Activated gamma-delta T cell (primary cell): ENCODE data around the gene ROCK2.
"Not testable (repeated sequence)": the region's sequence is repeated elsewhere in the genome, so short reads cannot be mapped to it uniquely, and the experiment has no call there.

ENCODE experiments used
- DNase-seq: peaks from one replicate; lab custom pipeline; 2025; lab: John Stamatoyannopoulos, UW

ROCK2 gene

DNA sequence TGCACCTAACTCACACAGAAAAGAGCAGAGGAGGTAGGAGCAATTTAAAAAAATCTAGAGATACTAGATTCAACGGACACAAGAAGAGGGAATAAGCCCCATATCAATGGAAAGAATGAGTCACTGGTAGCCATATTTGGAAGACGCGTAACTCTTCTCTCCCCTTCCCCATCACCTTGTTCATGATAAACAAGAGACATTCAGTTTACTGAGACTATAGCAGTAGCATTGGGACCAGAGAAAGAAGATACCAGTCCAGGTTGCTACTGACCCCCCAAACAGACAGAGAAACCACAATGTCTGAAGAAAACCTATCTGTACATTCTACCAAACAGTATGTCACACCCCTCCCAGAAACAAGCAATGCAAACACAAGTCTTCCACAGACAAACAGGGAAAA, 108.1 kb downstream of the ROCK2 start:
- DNase-seq = no peak

DNA sequence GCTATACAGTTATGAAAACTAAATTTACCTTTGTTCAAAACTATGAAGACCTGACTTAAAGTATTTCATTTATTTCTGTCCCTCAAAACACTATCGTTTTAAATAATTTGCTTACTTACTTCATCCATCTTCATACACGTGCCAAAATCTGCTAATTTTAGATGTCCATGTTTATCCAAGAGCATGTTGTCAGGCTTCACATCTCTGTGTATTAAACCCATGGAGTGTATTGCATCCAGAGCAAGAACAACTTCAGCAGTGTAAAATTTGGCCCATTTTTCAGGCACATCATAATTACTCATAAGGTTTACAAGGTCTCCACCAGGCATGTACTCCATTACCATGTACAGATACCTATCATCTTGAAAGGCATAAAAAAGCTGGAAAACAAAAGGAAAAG, 108.9 kb downstream of the ROCK2 start:
- no peak for DNase-seq

DNA sequence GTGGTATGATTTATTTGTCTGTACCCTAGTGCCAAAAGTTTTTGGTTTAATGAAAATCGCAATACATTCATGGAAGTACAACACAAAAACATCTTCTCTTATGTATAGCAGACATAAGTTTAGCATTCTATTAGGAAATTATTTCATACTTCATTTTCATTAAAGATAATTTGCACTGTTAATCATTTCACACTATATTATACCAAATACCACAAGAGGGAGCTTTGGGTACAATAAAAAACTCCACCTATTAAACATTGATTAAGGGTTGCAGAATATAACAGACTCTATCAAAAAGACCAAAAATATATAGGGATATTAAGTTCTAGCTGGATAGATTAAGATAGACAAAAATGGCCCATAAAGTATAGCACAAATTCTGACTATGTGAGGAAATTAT, 110.1 kb downstream of the ROCK2 start:
- no peak for DNase-seq

DNA sequence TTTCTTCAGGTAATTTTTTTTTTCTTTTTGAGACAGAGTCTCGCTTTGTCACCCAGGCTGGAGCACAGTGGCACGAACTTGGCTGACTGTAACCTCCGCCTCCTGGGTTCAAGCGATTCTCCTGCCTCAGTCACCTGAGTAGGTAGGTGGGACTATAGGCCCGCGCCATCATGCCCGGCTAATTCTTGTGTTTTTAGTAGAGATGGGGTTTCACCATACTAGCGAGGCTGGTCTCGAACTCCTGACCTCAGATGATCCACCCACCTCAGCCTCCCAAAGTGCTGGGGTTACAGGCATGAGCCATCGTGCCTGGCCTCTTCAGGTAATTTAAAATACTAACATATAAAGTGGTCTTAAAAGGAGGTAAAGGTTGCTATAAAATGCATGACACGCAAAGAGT, 113.2 kb downstream of the ROCK2 start:
- DNase-seq = not testable (repeated sequence)

DNA sequence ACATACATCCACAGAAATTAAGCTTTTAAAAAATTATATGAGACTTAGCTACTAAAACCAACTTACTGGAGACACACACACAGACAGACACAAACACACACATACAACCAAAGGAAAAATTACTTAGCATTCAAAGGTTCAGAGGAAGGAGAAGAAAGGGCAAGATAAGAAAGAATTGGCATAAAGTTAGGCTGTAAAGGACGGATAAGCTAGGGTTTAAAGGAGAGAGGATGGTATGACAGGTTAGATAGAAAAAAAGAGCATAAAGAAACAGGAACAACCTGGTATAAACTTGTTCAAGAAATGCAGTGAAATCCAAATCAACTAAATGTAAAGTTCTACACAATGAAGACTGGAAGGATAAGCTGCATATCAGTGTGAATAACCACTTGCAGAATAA, 115.7 kb downstream of the ROCK2 start:
- DNase-seq = no peak

DNA sequence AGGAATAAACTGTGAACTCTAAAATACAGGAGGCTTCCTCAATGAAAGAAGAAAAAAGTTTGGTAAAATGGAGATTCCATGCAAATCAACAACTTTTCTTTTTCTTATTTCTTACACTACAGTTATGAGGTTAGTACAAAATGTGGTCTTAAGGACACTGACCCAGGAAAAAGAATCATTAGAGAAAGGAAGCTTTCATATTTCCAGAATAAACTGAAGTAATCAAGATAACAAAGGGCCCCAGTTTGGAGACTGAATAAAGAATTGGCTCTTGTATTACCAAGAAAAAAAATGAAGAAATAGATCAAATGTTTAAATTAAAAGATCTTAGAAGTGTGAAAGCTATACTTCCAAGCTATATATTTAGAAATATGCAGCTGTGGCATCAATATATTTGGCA, 116.8 kb downstream of the ROCK2 start:
- no peak for DNase-seq

DNA sequence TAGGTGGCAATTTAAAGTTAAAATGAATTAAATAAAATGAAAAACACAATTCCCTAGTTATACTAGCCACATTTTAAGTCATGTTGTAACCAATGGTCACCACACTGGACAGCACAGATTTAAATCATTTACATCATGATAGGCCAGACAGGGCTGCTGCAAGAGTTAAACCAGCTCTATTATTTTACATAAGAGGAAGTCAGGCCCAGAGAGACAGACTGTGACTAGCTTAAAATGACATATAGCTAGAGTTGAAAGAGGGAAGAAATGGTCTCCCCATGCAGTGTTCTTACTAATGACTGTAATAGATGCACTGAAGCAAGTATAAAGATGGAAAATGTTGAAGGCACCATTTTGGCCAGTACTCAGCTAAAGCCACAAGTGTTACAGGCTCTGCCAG, 119.5 kb downstream of the ROCK2 start:
- no peak for DNase-seq

DNA sequence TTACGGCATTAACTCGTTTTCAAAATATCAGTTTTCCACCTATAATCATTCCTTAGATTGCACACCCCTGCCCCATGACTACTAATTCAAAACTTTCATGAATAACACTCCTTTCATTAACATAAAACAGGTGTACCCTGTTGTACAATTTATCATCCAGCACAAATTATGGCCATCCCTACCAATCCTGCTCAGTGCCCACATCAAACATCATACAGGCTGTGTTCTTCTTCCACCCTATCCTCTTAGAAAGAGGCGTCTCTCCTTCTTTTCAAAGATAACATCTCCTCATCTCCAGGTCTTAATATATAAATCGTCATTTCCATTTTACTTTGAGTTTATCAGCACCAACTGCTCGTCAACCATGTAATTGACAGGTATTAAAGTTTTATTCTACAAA, 121.6 kb downstream of the ROCK2 start:
- no peak for DNase-seq

DNA sequence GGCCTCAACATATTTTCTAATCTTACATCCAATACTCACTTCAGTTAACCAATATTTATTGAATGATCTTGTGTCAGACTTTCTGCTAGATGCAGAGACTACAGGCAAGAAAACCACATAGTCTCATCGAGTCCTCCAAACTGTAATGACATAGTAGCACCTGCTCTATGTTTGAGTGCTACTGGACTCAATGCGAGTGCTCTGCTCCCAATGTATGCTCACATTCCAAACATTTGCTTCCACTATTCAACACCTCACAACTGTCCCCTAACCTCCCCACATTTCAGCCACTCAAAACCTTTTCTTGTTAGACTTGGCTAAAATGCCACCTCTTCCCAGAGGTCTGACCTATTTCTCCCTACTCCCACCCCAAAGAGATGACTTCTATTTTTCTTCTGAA, 124.0 kb downstream of the ROCK2 start:
- no peak for DNase-seq

DNA sequence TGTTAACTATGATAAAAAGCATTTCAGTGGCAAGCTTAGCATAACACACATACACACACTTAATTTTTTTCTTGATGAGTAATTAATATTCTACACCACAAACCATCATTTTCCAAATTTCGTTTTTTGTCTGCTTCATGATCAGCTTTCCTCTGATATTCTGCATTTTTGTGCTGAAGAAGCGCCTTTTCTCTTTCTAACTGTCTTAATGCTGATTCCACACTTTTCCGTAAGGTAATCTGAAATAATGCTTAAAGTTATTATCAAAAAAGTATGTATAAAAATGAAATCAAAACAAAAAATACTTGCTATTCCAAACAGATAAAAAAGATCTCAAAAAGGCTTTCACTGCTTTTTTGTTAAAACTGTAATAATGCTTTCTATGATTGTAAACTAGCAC, 129.0 kb downstream of the ROCK2 start:
- DNase-seq = no peak

DNA sequence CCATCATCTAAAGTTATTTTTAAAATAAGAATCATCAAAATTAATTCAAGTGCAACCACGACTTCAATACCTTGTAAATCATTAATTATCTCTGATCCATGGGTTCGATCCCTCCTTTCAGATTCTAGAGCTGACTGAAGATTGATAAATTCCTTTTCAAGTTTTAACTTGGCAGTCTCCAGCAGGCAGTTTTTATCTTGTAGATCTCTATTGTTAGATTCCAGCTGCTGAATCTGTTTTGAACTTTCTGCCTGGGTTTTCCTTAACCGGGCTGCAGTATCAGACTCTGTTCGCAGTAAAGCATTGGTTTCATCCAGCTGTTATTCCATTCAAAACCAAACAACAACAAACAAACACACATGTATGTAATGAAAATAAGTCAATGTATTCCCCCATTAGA, 129.7 kb downstream of the ROCK2 start:
- DNase-seq = no peak

DNA sequence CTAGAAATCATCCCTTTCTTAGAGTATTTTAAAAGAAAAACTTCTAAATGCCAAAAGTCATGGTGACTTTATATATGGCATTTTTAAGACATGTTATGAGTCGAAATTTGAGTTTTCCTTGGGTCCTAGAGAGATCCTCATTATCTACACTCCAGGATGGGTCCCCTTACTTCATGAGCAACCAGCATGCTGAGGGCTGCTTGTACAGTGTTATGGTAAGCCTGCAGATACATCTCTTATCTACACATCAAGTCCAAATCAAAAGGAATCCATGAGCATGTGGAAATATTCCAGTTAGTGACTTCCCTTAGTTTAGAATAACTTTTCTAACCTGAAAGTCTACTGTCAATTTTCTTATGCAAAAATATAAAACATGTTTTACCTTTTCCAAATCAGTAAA, 130.5 kb downstream of the ROCK2 start:
- no peak for DNase-seq

DNA sequence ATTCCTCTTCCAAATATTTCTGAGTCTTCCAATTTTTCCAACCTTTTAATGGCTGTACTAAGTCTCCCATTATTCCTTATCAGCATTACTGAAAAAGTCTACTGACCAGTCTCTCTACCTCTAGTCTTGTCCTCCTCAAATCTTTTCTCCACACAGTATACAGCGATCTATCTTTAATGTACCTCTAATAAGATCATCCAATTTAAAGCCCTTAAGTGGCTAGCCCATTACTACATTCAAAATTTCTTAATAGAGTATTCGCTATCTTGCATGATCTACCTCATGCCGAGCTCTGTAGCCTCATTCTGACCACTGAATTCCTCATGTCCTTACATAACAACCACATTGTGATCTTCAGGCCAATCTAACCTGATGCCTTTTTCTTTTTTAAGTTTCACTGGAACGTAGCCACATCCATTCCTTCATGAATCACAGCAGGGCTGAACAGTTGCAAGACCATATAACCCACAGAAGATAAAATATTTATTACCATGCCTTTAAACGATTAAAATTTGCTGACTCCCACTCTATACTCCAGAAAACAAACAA, 131.3 kb downstream of the ROCK2 start:
- no peak for DNase-seq

DNA sequence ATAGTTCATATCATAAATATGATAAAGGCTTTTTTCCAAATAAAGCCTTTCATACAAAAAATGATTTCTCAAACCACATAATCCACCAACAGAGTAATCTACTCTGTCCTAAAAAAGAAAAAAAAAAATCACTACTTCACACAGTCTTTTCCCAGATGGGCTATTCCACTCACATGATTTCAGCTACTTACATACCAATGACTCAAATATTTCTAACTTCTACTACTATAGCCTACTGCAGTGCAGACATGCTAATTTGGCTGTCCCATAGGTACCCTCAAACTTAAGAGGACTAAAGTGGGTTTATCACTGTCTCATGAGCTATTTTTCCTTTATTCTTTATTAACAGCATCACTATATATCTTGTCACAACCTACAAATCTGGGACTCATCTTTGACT, 131.8 kb downstream of the ROCK2 start:
- DNase-seq = no peak

DNA sequence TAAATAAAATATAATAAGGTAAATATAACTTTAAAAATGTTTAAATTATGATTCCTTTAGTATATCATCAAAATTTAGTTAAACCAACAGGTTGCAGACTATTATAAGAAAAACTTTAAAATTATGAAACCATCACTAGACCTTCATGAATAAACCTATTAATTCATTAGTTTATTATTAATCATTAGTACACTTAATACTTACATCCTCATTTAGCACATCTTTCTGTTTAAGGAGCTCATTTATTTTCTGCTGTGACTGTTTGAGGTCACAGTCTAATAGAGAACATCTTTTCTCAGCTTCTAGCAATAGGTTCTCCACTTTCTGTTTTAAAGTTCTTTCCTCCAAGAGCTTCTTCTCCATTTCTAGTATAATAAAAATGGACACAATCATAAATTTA, 136.4 kb downstream of the ROCK2 start:
- no peak for DNase-seq

DNA sequence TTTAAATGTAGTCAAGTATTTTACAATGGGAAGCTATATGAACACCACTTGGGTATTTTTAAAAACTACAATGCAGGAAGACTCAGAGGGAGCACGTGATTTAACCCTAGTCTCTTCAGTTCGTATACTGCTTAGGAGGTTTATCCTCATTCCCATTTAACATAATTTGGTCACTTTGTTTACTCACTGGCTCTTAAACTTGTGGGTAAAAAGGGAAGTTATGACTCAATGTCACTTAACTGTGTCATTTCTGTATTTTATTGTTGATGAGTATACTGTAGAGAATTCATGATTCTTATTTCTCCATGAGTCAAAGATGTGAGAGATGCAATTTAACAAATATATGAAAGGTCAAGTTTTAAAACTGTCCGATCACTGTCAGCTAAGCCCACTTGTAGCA, 141.0 kb downstream of the ROCK2 start:
- no peak for DNase-seq

DNA sequence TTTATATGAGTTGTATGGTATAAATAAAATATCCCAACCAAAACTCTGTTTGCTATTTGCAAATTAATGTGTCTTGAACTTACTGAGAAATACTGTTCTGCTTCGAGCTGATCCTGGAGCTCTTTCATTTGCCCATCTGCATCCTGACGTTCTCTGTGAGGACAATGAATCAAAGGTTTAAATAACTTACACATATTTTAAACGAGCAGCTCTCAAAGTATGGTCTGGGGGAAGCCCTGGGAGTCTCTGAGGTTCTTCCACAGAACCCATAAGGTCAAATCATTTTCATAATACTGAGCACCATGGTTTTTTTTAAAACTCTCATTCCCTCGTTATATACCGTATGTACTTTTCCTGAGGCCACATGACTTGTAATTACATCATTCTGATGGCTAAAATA, 142.5 kb downstream of the ROCK2 start:
- no peak for DNase-seq

DNA sequence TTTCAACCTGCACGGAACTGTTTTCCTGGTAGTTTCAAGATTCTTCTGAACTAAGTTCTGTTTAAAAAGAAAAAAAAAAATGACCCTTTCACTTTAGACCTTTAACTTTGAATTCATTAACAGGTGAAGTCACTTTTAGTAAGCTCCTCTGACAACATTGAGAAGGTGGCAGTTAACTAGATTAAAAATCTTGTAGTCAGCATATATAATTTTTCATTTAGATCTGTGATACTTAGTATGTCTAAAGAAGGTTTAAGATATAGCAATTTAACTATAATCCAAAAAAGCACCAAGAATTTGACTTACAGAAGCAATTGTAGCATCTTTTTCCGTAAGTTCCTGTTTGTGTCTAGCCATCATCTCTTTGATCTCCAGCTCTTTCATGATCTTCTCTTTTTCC, 143.8 kb downstream of the ROCK2 start:
- DNase-seq = no peak

DNA sequence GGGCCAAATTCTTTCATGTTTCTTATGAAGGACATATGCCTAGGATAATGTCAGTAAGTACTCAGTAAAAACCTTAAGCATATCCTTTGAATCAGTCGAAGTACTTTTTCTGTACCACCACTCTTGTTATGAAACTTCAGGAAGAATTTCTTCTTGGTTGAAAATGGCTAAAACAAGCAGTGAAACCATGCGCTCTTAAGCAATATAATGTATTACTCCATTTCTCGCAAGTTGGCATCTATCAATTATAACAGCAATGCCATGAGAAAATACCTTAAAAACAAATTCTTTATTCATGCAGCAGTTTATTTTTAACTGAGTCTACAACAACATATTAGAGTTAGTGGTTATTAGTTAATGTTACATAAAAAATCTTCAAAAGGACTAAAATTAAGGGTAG, 148.2 kb downstream of the ROCK2 start:
- no peak for DNase-seq

DNA sequence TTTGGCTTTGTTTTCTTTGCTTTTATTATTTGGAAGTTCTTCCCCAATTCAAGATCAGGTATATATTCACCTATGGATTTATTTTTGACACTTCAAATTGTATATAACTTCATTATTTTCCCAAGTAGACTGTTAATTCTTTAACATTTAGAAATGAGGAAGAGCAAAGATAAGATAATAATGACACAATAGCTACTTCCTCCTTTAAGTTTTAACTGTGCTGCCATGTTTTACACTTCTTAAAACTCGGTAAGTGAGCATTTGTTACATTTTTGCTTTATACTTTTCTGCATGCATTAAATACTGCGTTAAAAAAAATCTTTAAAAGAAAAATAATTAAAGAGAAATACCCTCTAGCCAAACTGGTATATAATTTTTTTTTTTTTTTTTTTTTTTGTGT, 156.7 kb downstream of the ROCK2 start:
- no peak for DNase-seq

DNA sequence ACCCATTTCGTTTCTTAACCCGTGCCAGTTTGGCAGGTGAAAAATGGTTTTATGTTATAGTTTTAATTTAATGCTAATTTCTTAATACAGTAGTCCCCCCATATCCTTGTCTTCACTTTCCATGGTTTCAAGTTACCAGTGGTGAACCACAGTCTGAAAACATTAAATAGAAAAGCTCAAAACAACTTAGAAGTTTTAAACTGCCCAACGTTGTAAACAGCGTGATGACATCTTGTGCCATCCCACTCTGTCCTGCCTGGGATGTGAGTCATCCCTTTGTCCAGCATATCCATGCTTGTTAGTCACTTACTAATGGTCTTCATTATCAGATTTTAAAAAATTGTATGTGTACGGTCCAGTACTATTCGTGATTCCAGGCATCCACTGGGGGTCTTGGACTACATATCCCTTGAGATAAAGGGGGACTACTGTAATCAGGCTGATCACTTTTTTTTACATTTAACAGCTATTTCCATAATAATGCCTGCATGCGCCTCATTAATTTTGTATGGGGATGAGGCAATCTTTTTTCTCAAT, 157.3 kb downstream of the ROCK2 start:
- DNase-seq = no peak

DNA sequence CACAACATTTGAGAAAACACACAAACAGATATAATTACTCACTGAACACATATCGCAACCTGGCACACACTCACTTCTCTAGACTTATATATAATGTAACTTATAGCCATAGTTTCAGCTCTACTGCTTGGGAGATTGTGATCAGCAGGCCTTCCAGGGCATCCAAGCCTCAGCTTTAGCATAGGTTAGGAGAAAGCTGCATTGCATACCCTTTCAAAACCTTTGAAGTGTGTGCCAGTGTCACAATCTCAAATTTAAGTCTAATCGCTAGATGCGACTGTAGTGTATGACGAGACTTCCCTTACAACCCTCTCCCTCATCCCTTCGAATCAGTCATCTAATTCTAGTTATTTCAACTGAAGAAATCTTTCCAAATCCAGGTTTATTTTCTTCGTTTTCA, 158.3 kb downstream of the ROCK2 start:
- DNase-seq = no peak

DNA sequence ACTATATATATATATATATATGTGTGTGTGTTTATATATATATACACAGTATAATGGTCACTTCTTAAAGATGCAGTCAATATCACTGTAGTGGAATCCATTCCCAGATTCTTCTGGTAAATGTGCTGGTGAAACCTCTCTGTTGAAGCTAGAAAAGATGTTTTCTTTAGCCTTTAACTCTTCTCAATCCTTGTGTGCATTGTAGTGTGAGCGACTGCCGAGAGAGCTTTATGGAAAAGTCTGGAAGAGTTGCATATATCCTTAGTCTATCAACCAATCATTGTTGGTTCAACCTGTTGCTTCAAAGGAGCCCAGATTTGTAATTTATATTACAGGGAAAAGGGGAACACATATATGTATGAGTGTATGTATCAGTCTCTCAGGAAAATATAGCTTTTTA, 161.5 kb downstream of the ROCK2 start:
- DNase-seq = no peak

DNA sequence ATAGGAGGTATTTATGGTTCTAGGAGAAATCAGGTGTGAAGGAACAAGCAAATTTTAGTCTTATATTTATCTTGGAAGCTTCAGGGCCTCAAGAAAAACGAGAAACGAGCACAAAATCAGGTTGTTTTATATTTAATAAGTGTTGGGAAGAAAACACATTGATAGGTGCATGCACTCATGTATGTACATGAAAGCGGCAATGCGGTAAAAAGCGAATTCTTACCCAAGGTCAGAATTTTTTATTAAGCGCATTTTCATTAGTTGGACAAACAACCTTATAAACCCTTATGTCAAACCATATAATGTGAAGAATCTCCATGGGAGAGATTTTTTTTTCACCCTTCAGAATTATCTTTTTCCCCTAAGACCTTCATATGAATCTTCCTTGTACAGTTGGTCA, 163.8 kb downstream of the ROCK2 start:
- no peak for DNase-seq

DNA sequence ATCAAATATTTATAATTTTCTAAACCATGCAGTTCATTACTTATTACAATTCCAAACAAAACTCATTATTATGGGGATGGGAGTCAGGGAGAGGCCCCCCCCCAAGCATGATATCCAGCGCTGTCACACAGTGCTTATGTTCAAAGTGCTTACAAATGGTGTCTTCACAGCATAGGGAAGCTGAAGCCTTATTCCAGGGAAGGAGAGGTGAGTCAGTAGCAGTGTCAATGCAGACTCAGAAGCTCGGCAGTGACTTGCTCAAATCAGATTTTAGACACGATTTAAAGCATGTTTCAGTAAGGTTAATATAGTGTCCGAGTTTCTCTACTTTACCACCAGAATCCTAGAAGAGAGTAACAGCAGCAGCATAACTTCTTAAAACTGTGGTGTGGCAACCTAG, 164.5 kb downstream of the ROCK2 start:
- no peak for DNase-seq
